ENCODE results near the gene C1QTNF3.
"Not testable (repeated sequence)": the region's sequence is repeated elsewhere in the genome, so short reads cannot be mapped to it uniquely, and the experiment has no call there.

C1QTNF3 gene

DNA sequence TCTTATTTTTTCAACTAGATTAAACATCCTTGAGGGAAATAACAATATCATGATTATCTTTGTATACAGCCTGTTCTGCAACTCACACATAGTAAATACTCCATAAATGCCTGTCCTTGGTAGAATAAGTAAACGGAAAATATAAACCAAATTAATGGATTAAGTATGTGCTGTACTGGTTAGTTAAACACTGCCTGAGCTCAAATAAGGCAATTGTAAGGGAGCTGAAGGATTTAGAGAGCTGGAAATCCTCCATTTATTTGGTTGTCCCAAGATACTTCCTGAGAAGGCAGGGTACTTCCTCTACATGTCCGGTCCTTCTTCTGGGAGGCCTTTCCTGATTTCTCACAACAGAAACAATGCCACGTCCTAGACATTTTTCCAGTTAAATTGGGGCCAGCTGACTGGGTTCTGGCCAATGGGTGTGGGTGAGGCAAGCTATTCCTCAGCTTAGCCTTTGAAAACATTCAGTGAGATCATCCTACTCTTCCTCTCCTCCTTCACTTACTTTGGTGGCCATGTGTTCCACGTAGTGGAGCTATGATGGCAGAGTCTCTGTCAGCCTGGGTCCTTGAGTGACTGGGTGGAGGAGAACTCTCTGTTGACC lies 8.5 kb upstream of the C1QTNF3 start:
- DNase-seq (ENCODE audit: low read depth in 2 of 2): no peak

- no peak for DNase-seq (ENCODE audit: low read depth in 2 of 2)
These were observed 5.0 kb upstream of the C1QTNF3 start for GRCh38 chr5:34047774-34048572.

- DNase-seq (ENCODE audit: low read depth in 2 of 2): no peak
These were observed 4.1 kb upstream of the C1QTNF3 start for GRCh38 chr5:34047143-34047542.

DNA sequence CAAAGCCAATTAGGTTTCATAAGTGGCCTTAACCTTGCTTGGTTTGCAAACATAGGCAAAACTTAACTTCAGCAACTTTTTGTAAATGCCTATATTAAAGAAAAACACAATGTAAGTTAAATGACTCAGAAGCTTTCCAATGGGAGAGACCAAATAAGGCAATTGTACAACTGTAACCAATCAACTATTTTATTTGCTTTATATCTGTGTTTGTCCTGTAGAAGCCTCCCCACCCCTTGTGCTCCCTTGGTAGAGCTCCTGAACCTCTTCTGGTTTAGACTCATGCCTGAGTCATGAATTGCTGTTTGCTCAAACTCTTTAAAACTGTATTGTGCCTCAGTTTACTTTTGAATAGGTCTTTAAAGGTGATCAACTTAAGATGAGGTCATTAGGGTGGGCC lies 3.0 kb upstream of the C1QTNF3 start:
- DNase-seq (ENCODE audit: low read depth in 2 of 2): no peak

- no peak for DNase-seq (ENCODE audit: low read depth in 2 of 2)
These were observed 2.0 kb upstream of the C1QTNF3 start for GRCh38 chr5:34045023-34045422.

DNA sequence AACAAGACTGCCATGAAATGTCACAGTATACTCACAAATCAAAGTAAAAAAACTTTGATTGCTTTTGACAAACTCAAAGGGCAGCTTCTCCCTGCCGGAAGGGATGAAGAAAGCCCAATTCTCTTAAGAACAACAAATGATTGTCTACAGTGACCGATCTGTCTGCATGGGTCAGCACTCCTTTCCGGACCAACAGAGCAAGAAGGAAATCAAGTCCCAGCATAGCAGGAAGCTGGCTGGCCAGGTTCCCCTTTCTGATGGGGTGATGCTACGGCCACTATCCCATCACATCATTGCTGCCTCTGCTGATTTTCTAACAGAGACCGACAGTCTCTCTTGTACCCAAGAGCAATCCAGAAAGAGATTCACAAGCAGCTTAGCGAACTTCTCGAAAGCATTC lies 692 bp downstream of the C1QTNF3 start:
- no peak for DNase-seq (ENCODE audit: low read depth in 2 of 2)

DNA sequence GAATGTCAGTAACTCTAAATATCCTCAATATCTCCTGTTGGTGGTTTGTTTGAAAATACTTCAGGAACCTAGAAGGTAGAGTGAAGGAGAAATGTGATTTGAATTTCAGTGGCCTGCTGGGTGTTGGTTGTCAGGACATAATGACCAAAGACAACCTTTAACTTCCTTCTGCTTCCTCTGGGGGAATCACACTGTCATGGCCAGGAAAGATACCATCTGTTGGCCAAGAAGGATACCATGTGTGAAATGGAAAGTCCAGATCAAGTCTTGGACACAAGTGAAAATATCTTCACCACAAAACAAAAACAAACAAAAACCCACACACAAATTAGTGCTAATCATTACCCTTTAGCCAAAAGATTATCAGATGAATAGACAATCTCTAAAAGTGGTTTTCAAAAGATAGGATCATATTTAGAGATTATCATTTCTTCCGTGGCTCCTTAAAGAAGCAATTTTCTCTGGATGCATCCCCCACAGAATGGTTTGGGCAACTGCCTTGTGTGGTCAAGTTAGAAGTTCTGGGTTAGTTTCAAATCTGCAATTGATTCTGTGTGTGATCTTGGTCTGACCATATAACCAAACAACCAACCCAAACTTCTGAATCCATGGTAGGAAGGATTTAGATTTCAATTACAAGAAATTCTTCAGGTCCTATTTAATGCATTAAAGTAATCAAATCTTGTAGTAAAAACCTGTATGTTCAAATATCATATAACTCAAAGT lies 1.6 kb downstream of the C1QTNF3 start:
- no peak for DNase-seq (ENCODE audit: low read depth in 2 of 2)

DNA sequence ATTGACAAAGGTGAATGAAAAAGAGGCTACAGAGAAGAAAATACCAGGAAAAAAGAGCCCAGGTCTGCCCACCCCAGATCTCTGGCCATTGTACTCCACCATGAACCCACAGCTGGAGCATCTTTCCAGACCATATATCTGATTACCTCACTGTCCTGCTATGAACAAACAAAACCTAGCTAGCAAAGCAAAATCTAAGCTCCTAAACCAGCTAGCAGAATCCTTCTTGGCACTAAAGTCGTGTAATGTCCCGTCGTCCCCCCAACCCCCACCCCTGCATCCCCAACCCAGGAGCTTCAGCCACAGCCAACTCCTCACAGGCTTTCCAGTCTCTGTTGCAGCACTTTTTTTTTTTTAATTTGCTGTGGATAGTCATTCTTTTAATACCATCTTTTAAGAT lies 2.5 kb downstream of the C1QTNF3 start:
- DNase-seq (ENCODE audit: low read depth in 2 of 2): no peak

DNA sequence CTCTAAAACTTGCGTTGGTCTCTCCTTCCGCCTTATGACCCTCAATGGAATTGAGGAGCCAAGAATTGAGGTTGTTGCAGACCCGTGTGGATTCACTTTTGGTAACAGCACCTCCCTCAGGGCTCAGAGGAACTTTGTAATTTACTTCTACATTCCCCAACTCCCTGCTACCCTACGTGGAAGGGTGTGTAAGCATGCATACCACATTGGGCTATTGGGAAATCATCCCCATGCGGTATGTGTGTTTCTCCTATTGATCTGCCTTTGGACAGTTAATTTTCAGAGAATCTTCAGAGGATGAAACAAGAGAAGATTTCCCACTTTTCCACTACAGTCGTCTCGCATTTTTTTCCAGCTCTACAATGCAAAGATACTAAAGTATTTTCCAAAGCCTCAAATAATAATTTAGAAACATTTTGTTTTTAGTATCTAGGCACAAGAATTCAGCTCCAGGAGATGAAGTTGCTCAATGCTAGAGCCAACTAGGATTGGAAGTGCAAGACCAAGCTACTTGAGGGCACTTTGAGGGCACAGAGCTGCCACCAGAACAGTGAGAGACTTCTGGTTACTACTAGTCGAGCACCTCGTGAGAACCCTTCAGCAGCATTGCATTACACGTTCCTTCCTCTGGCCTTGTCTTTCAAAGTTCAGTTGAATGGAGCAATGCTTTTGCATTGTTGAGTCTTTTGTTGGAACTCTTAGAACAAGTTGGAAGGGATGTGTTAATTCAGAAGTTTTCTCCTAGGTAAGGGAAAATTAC lies 3.4 kb downstream of the C1QTNF3 start:
- DNase-seq (ENCODE audit: low read depth in 2 of 2): no peak

GRCh38 chr5:34038838-34039237 lies 4.2 kb downstream of the C1QTNF3 start:
- DNase-seq (ENCODE audit: low read depth in 2 of 2): no peak

DNA sequence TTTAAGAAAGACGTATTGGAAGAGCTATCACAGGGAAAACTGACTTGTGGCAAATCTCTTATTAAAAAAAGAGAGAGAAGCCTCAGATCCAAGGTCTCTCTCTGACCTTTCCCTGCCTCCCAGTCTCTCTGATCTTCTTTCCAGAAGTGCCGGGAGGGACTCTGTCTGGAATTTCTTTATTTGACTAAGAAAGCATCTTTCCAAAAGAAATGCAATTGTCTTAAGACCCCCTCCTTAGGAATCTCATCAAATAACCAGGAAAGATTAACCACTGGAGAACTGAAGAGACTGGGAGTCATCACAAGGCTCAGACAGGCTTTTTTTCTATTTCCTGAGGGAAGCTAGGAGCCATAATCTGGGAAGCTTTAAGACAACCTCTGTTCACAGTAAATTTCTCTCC lies 4.6 kb downstream of the C1QTNF3 start:
- DNase-seq (ENCODE audit: low read depth in 2 of 2): no peak

- DNase-seq (ENCODE audit: low read depth in 2 of 2): no peak
These were observed 5.3 kb downstream of the C1QTNF3 start for GRCh38 chr5:34037726-34038125.

GRCh38 chr5:34035756-34036155 lies 7.3 kb downstream of the C1QTNF3 start:
- DNase-seq (ENCODE audit: low read depth in 2 of 2): no peak

- no peak for DNase-seq (ENCODE audit: low read depth in 2 of 2)
These were observed 8.3 kb downstream of the C1QTNF3 start for GRCh38 chr5:34034534-34035327.

GRCh38 chr5:34031966-34032365 lies 11.0 kb downstream of the C1QTNF3 start:
- no peak for DNase-seq (ENCODE audit: low read depth in 2 of 2)

DNA sequence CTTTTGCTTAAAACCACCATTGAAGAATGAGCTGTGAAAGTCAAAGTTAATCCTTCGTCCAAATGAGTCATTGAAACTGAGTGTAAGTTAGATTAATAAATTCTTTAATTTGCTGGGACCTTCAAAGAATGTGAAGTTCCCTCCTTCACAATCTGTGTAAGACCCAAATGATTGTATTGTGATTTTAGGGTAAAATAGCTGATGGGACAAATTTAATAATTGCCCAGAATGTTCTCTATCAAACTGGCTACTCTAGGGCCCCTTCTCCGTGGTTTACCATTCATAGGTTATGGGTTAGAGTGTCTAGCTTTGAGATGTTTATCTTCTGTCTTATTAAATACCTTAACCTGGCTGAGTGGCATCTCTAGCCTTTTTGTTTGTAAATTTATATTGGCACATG lies 11.9 kb downstream of the C1QTNF3 start:
- no peak for DNase-seq (ENCODE audit: low read depth in 2 of 2)

- not testable (repeated sequence) for DNase-seq (ENCODE audit: low read depth in 2 of 2)
These were observed 12.4 kb downstream of the C1QTNF3 start for GRCh38 chr5:34030585-34030984.

DNA sequence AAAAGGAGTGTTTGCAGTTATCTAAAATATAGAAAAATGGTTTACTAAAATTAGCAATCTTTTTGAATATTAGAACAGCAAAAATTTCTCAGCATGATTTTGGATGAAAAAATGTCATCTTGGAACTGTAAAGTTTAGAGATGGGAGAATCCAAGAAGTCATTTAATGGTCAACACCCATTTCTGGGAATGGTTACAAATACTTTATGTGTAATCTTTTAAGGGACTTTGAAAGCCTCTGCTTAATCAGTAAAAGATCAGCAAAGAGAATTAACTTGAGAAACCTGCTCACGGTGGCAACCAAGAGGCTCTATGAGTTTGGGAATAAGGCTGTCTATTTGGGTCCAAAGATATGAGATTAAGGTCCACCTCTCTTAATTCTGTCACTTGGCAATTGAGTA lies 13.0 kb downstream of the C1QTNF3 start:
- no peak for DNase-seq (ENCODE audit: low read depth in 2 of 2)

GRCh38 chr5:34028349-34028748 lies 14.7 kb downstream of the C1QTNF3 start:
- DNase-seq (ENCODE audit: low read depth in 2 of 2): no peak

DNA sequence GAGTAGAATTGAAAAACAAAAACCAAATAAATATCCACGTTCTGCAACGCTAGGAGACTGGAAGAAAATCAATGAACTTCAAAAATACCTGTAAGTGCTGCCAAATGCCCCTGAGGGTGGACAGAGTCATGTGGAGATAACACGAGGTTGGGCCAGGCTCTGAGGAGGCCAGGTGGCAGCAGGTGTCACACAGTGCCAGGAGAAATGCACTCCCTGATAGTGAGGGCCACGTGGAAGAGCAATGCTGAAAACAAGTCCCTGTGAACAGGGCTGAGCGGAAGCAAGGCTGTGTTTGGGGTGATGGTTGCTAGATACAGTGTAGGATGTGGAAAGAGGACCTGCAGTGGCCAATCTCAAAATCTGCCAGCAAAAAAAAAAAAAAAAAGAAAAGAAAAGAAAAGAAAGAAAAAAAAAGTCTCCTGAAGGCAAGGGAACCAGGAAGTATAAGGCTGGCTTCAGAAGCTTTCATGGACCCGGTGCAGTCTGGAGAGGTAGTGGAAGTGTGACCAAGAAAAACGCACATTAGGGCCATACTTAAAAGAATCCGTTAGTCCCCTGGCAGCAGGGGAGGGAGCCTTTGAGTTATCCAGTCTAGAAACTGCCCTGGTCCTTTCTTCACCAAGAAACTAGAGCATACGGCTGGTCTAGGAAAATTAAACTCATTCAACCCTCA lies 16.8 kb downstream of the C1QTNF3 start:
- DNase-seq (ENCODE audit: low read depth in 2 of 2): no peak

Data from activated CD8-positive, alpha-beta memory T cell treated with anti-CD3 and anti-CD28 coated beads for 4 hours (primary cell).